ENCODE data around the gene KIF16B.
"Not testable (repeated sequence)": the region's sequence is repeated elsewhere in the genome, so short reads cannot be mapped to it uniquely, and the experiment has no call there.

KIF16B gene

GRCh38 chr20:16528078-16528477, 45.2 kb downstream of the KIF16B start:
- TF ChIP-seq, protein P1, sequence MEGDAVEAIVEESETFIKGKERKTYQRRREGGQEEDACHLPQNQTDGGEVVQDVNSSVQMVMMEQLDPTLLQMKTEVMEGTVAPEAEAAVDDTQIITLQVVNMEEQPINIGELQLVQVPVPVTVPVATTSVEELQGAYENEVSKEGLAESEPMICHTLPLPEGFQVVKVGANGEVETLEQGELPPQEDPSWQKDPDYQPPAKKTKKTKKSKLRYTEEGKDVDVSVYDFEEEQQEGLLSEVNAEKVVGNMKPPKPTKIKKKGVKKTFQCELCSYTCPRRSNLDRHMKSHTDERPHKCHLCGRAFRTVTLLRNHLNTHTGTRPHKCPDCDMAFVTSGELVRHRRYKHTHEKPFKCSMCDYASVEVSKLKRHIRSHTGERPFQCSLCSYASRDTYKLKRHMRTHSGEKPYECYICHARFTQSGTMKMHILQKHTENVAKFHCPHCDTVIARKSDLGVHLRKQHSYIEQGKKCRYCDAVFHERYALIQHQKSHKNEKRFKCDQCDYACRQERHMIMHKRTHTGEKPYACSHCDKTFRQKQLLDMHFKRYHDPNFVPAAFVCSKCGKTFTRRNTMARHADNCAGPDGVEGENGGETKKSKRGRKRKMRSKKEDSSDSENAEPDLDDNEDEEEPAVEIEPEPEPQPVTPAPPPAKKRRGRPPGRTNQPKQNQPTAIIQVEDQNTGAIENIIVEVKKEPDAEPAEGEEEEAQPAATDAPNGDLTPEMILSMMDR (IDR thresholded peaks at IDR 0.05; ENCODE audit: control insufficient read depth, extremely low read depth, insufficient read depth): no peak
- H3K4me3 ChIP-seq (ENCODE audit: low read depth, low read length): no peak overlapping the region
- peak; percentile 53 for DNase-seq (ENCODE audit: low read depth)

DNA sequence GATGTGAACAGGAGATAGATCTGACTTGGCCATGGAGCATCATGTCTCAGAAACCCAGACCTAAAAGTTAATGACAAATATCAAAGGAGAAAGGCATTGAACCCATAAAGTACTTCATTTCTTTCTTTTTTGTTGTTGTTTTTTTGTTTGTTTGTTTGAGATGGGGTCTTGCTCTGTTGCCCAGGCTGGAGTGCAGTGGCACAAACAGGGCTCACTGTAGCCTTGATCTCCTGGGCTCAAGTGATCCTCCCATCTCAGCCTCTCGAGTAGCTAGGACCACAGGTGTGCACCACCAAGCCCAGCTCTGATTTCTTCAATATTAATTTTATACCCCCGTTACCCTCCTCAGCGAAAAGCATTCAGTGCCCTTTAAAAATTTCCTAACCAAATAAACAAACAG, 45.8 kb downstream of the KIF16B start:
- H3K4me3 ChIP-seq (ENCODE audit: low read depth, low read length): no peak overlapping the region
- TF ChIP-seq, protein P1 (IDR thresholded peaks at IDR 0.05; ENCODE audit: control insufficient read depth, extremely low read depth, insufficient read depth): no peak
- DNase-seq (ENCODE audit: low read depth): no peak

- H3K4me3 ChIP-seq (ENCODE audit: low read depth, low read length): no peak overlapping the region
- TF ChIP-seq, protein P1 (IDR thresholded peaks at IDR 0.05; ENCODE audit: control insufficient read depth, extremely low read depth, insufficient read depth): no peak
- DNase-seq (ENCODE audit: low read depth): no peak
Observed at GRCh38 chr20:16526433-16527380, 46.5 kb downstream of the KIF16B start.

DNA sequence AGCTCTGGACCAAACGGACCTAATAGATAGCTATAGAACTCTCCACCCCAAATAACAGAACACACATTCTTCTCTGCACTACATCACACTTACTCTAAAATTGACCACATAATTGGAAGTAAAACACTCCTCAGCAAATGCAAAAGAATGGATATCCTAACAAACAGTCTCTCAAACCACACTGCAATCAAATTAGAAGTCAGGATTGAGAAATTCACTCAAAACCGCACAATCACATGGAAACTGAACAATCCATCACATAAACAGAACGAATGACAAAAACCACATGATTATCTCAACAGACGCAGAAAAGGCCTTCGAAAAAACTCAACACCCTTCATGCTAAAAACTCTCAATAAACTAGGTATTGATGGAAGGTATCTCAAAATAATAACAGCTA, 50.6 kb downstream of the KIF16B start:
- not testable (repeated sequence) for H3K4me3 ChIP-seq (ENCODE audit: low read depth, low read length); DNase-seq (ENCODE audit: low read depth)

DNA sequence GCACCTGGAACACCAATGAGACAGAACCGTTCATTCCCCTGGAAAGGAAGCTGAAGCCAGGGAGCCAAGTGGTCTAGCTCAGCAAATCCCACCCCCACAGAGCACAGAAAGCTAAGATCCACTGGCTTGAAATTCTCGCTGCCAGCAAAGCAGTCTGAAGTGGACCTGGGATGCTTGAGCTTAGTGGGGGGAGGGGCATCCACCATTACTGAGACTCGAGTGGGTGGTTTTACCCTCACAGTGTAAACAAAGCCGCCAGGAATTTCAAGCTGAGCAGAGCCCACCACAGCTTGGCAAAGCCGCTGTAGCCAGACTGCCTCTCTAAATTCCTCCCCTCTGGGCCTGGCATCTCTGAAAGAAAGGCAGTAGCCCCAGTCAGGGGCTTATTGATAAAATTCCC, 53.1 kb downstream of the KIF16B start:
- H3K4me3 ChIP-seq (ENCODE audit: low read depth, low read length): no peak overlapping the region
- TF ChIP-seq, protein P1 (IDR thresholded peaks at IDR 0.05; ENCODE audit: control insufficient read depth, extremely low read depth, insufficient read depth): no peak
- no peak for DNase-seq (ENCODE audit: low read depth)

DNA sequence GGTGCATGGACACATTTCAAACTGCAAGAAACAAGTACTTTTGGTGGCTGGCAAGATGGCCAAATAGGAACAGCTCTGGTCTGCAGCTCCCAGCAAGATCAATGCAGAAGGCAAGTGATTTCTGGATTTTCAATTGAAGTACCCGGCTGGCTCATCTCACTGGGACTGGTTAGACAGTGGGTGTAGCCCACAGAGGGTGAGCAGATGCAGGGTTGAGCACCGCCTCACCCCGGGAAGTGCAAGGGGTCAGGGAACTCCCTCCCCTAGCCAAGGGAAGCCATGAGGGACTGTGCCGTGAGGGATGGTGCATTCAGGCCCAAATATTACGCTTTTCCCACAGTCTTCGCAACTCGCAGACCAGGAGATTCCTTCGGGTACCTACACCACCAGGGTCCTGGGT, 53.6 kb downstream of the KIF16B start:
- not testable (repeated sequence) for H3K4me3 ChIP-seq (ENCODE audit: low read depth, low read length); DNase-seq (ENCODE audit: low read depth)

- TF ChIP-seq, protein P1 (IDR thresholded peaks at IDR 0.05; ENCODE audit: control insufficient read depth, extremely low read depth, insufficient read depth): no peak
- DNase-seq (ENCODE audit: low read depth): no peak
- H3K4me3 ChIP-seq (ENCODE audit: low read depth, low read length): no peak overlapping the region
Observed at GRCh38 chr20:16518784-16519084, 54.5 kb downstream of the KIF16B start.

All from LNCaP clone FGC (cell line).